Ishikawa (cell line): Measurements from ENCODE around the gene FGD5.

Experiments
- RAD21 ChIP-seq: IDR thresholded peaks from 2 replicates; pipeline ENCODE4 v1.6.1; 2012; ENCODE audit warnings: low read depth
- TAF1 ChIP-seq: IDR thresholded peaks from 2 replicates; pipeline ENCODE4 v1.6.1; 2012; ENCODE audit warnings: low read depth, mild to moderate bottlenecking
- TF ChIP-seq, protein P1 (sequence below): IDR thresholded peaks from 2 replicates; pipeline ENCODE4 v1.6.1; 2012; ENCODE audit warnings: low read depth, mild to moderate bottlenecking

DNA sequence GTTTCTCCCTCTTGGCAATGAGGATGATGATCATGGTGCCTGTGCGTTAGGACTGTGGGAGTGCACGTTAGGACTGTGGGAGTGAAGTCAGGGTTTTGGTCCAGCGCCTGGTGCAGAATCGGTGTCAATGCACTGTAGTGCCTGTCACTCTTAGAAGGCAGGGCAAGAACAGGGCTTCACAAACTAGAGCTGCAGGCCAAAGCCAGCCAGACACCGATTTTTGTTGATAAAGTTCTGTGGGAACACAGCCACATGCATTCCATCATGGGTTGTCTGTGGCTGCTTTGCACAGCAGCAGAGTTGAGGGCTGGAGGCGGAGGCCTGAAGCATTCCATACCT is 96.0 kb downstream of the FGD5 start:
- TF ChIP-seq RAD21 (no peak), TAF1 (no peak)
- TF ChIP-seq, protein P1, sequence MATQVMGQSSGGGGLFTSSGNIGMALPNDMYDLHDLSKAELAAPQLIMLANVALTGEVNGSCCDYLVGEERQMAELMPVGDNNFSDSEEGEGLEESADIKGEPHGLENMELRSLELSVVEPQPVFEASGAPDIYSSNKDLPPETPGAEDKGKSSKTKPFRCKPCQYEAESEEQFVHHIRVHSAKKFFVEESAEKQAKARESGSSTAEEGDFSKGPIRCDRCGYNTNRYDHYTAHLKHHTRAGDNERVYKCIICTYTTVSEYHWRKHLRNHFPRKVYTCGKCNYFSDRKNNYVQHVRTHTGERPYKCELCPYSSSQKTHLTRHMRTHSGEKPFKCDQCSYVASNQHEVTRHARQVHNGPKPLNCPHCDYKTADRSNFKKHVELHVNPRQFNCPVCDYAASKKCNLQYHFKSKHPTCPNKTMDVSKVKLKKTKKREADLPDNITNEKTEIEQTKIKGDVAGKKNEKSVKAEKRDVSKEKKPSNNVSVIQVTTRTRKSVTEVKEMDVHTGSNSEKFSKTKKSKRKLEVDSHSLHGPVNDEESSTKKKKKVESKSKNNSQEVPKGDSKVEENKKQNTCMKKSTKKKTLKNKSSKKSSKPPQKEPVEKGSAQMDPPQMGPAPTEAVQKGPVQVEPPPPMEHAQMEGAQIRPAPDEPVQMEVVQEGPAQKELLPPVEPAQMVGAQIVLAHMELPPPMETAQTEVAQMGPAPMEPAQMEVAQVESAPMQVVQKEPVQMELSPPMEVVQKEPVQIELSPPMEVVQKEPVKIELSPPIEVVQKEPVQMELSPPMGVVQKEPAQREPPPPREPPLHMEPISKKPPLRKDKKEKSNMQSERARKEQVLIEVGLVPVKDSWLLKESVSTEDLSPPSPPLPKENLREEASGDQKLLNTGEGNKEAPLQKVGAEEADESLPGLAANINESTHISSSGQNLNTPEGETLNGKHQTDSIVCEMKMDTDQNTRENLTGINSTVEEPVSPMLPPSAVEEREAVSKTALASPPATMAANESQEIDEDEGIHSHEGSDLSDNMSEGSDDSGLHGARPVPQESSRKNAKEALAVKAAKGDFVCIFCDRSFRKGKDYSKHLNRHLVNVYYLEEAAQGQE, result no peak
